Body of pancreas (tissue), 4 donors: ENCODE data around the gene KRTAP12-4. TPM values are rescaled to one million over a fixed set of nuclear protein-coding genes. Genes with fewer than 3 reads are reported as not detected.

Experiments used
- ATAC-seq: fragments of 150-250 bp; one replicate; pipeline ENCODE4 v1.9.1; 2016
- DNase-seq, 4 donors: peaks; one replicate each; pipeline ENCODE4 v3.0.0-alpha.2; 2019
- H3K27ac ChIP-seq, 4 donors: fragments of 200-600 bp; sonication (generic); 1 replicate in 3 of 4; 2 replicates in 1 of 4; pipeline versions ENCODE4 v1.5.1 to v1.6.1; 2016 to 2019; ENCODE audit warnings: mild to moderate bottlenecking in 1 of 4, mixed read lengths in 1 of 4, moderate library complexity in 1 of 4
- H3K27me3 ChIP-seq, 2 donors: fragments of 200-600 bp; sonication (generic); one replicate each; pipeline ENCODE4 v1.6.0; 2016; ENCODE audit warnings: mild to moderate bottlenecking in 1 of 2
- H3K36me3 ChIP-seq, 2 donors: fragments of 200-600 bp; sonication (generic); replicated peaks in 1 of 2; 2 replicates each; pipeline ENCODE4 v1.5.1; 2016; ENCODE audit warnings: low read depth in 2 of 2; ENCODE audit not compliant: insufficient read depth in 1 of 2
- H3K4me1 ChIP-seq: fragments of 200-600 bp; sonication (generic); one replicate; pipeline ENCODE4 v1.6.0; 2016
- H3K4me3 ChIP-seq, 2 donors: fragments of 200-600 bp; sonication (generic); 1 replicate in 1 of 2; 2 replicates in 1 of 2; pipeline ENCODE4 v1.5.1; 2016 to 2019
- H3K9me3 ChIP-seq, 3 donors: fragments of 200-600 bp; sonication (generic); 1 replicate in 2 of 3; 2 replicates in 1 of 3; pipeline ENCODE4 v1.5.1; 2016
- CTCF ChIP-seq, 7 experiments: fragments of 450-650 bp in 4 of 7; fragments of 200-600 bp in 3 of 7; sonication (generic) in 3 of 7; IDR thresholded peaks; one replicate each; pipeline ENCODE4 v1.5.1; 2016 to 2019; ENCODE audit warnings: antibody characterized with exemption in 7 of 7
- POLR2A ChIP-seq, 3 donors: fragments of 450-650 bp; IDR thresholded peaks; one replicate each; pipeline ENCODE4 v1.6.1; 2016; ENCODE audit warnings: antibody characterized with exemption in 3 of 3, mild to moderate bottlenecking in 2 of 3
- WGBS, 2 donors: methylation state at CpG; one replicate each; pipeline ENCODE4 v1.1.5; 2017; 5-methylcytosine and 5-hydroxymethylcytosine counted together
- intact Hi-C: fragments of 100-400 bp; cut with DNase I; formaldehyde crosslinking; loops from one replicate; pipeline ENCODE4 v1.15.1; 2023
- small RNA-seq: library from RNA; depleted of rRNA; stranded (forward); fragments of <200 nt; gene quantifications from one replicate; pipeline ENCODE3, GENCODE V24; 2016
- total RNA-seq, 2 donors: library from RNA; depleted of rRNA; stranded (reverse); fragments of >200 nt; gene quantifications; one replicate each; pipeline ENCODE4 v1.1.0, GENCODE V29; 2016

KRTAP12-4 gene
- total RNA-seq, 2 donors from 2014 or later, result not detected

GRCh38 chr21:44609193-44609592 lies 45.3 kb downstream of the KRTAP12-4 start:
- no peak for ATAC-seq
- Histone ChIP-seq H3K36me3 (no peaks in the 10 kb centered on the region), H3K9me3 (peaks cover 0 to 26% (median 0%) of the 10 kb centered on the region in 3 donors), H3K4me3 (no peak overlapping the region), H3K4me1 (no peaks in the 10 kb centered on the region), H3K27me3 (no peaks in the 10 kb centered on the region), H3K27ac (no peak overlapping the region)
- no peak for TF ChIP-seq CTCF (IDR thresholded peaks at IDR 0.05)
- no peak for TF ChIP-seq POLR2A (IDR thresholded peaks at IDR 0.05)
- DNase-seq, result no peak
- intact Hi-C loops, result no loop called here

DNA sequence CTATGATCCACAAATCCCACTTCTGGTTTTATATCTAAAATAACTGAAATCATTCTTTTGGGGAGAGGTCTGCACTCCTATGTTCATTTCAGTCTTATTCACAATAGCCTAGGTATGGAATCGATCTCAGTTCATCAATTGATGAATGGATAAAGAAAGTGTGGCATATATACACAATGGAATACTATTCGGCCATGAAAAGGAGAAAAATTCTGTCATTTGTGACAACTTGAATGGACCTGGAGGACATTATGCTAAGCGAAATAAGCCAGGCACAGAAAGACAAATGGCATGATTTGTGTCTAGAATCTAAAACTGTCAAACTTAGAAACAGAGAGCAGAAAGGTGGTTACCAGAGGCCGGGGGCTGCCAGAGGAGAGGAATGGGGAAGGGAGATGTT lies 48.0 kb downstream of the KRTAP12-4 start:
- H3K27ac ChIP-seq, result no peak overlapping the region
- no peak for TF ChIP-seq POLR2A (IDR thresholded peaks at IDR 0.05)
- no peak for TF ChIP-seq CTCF (IDR thresholded peaks at IDR 0.05)
- intact Hi-C loops, result no loop called here

More for the DNA sequence above, 48.0 kb downstream of the KRTAP12-4 start:
- H3K4me3 ChIP-seq, result no peak overlapping the region
- H3K9me3 ChIP-seq, result peaks cover 0 to 22% (median 0%) of the 10 kb centered on the region in 3 donors
- DNase-seq (no peak), ATAC-seq (no peak)
- no peaks in the 10 kb centered on the region for H3K4me1 ChIP-seq
- WGBS, 2 donors, result 57 to 62% methylated on average over 4 of the region's 4 CpGs
- no peaks in the 10 kb centered on the region for H3K36me3 ChIP-seq
- H3K27me3 ChIP-seq, result no peaks in the 10 kb centered on the region

Small RNA genes within 50 kb of the gene (small RNA-seq; reads per million reads assigned to genes)
- not detected for gene KRTAP12-6P

Other genes starting within 250 kb of the KRTAP12-4 start
- 1 to 10 TPM in 1 of 2 donors, under 1 TPM in 1; 0.33 to 1.0 TPM for gene LRRC3, start 199.1 kb downstream of the KRTAP12-4 start, total RNA-seq
- gene KRTAP10-1, start 114.5 kb downstream of the KRTAP12-4 start, total RNA-seq, result not detected
- not detected for gene KRTAP10-2, start 103.2 kb downstream of the KRTAP12-4 start, total RNA-seq
- gene KRTAP10-3, start 95.9 kb downstream of the KRTAP12-4 start, total RNA-seq, result not detected
- gene KRTAP10-4, start 80.9 kb downstream of the KRTAP12-4 start, total RNA-seq, result not detected
- not detected for gene KRTAP10-5, start 74.1 kb downstream of the KRTAP12-4 start, total RNA-seq
- not detected for gene KRTAP10-6, start 62.2 kb downstream of the KRTAP12-4 start, total RNA-seq
- not detected for gene KRTAP10-7, start 54.1 kb downstream of the KRTAP12-4 start, total RNA-seq
- gene KRTAP10-8, start 42.6 kb downstream of the KRTAP12-4 start, total RNA-seq, result not detected
- gene KRTAP10-9, start 27.6 kb downstream of the KRTAP12-4 start, total RNA-seq, result not detected
- not detected for gene KRTAP10-10, start 17.3 kb downstream of the KRTAP12-4 start, total RNA-seq
- not detected for gene KRTAP10-11, start 8.2 kb downstream of the KRTAP12-4 start, total RNA-seq
- not detected for gene KRTAP12-3, start 3.3 kb upstream of the KRTAP12-4 start, total RNA-seq
- not detected for gene KRTAP12-2, start 12.3 kb upstream of the KRTAP12-4 start, total RNA-seq
- not detected for gene KRTAP12-1, start 27.5 kb upstream of the KRTAP12-4 start, total RNA-seq
- gene KRTAP10-12, start 42.5 kb upstream of the KRTAP12-4 start, total RNA-seq, result not detected
- gene TSPEAR, start 56.9 kb upstream of the KRTAP12-4 start, total RNA-seq, result under 1 TPM in 1 of 2 donors, not detected in 1; 0.52 TPM
- gene UBE2G2, start 147.2 kb upstream of the KRTAP12-4 start, total RNA-seq, result 10 to 100 TPM; 61.7 to 64.3 TPM
- gene SUMO3, start 163.4 kb upstream of the KRTAP12-4 start, total RNA-seq, result 10 to 100 TPM; 20.4 to 33.2 TPM
- 100 to 1,000 TPM in 1 of 2 donors, 10 to 100 TPM in 1; 71.5 to 106 TPM for gene PTTG1IP, start 219.0 kb upstream of the KRTAP12-4 start, total RNA-seq